IPS-15b (cell line): Measurements from ENCODE around the gene ANO1.

Source experiments
- H3K27me3 ChIP-seq: one replicate; pipeline ENCODE4 v1.6.1; 2013; ENCODE audit warnings: low read length; ENCODE audit not compliant: control insufficient read depth, insufficient read depth
- H3K36me3 ChIP-seq: one replicate; pipeline ENCODE4 v1.6.1; 2013; ENCODE audit warnings: low read length; ENCODE audit not compliant: control insufficient read depth, insufficient read depth
- H3K4me1 ChIP-seq: one replicate; pipeline ENCODE4 v1.6.1; 2013; ENCODE audit warnings: mild to moderate bottlenecking, low read length; ENCODE audit not compliant: control insufficient read depth, insufficient read depth
- H3K4me3 ChIP-seq: one replicate; pipeline ENCODE4 v1.5.1; 2013; ENCODE audit warnings: low read depth, low read length
- H3K9ac ChIP-seq: one replicate; pipeline ENCODE4 v1.6.1; 2013; ENCODE audit warnings: low read depth, mild to moderate bottlenecking, low read length
- H3K9me3 ChIP-seq: one replicate; pipeline ENCODE4 v1.6.1; 2013; ENCODE audit warnings: mild to moderate bottlenecking, low read length; ENCODE audit not compliant: control insufficient read depth, insufficient read depth

The ANO1 gene

GRCh38 chr11:70138403-70138802 is 60.3 kb downstream of the ANO1 start:
- H3K9ac ChIP-seq: no peak overlapping the region
- no peaks in the 10 kb centered on the region for H3K36me3 ChIP-seq
- peaks cover 6% of the 10 kb centered on the region for H3K27me3 ChIP-seq

GRCh38 chr11:70139785-70140410 is 61.8 kb downstream of the ANO1 start:
- Histone ChIP-seq H3K4me1 (peaks cover 16% of the 10 kb centered on the region), H3K36me3 (no peaks in the 10 kb centered on the region), H3K9ac (no peak overlapping the region), H3K4me3 (no peak overlapping the region), H3K27me3 (peaks cover 13% of the 10 kb centered on the region), H3K9me3 (no peaks in the 10 kb centered on the region)

More at GRCh38 chr11:70138403-70138802, 60.3 kb downstream of the ANO1 start:
- Histone ChIP-seq H3K4me1 (peaks cover 16% of the 10 kb centered on the region), H3K4me3 (no peak overlapping the region), H3K9me3 (no peaks in the 10 kb centered on the region)

GRCh38 chr11:70140711-70141485 is 62.8 kb downstream of the ANO1 start:
- Histone ChIP-seq H3K9ac (no peak overlapping the region), H3K36me3 (no peaks in the 10 kb centered on the region), H3K9me3 (no peaks in the 10 kb centered on the region), H3K27me3 (peaks cover 13% of the 10 kb centered on the region), H3K4me3 (no peak overlapping the region), H3K4me1 (peaks cover 16% of the 10 kb centered on the region)

- Histone ChIP-seq H3K36me3 (no peaks in the 10 kb centered on the region), H3K9ac (no peak overlapping the region), H3K9me3 (no peaks in the 10 kb centered on the region), H3K4me1 (peaks cover 16% of the 10 kb centered on the region), H3K4me3 (no peak overlapping the region), H3K27me3 (peaks cover 13% of the 10 kb centered on the region)
Observed at GRCh38 chr11:70141486-70142220, 63.5 kb downstream of the ANO1 start.

GRCh38 chr11:70142221-70142875 is 64.2 kb downstream of the ANO1 start:
- Histone ChIP-seq H3K4me1 (peaks cover 16% of the 10 kb centered on the region), H3K9ac (no peak overlapping the region), H3K4me3 (no peak overlapping the region), H3K36me3 (no peaks in the 10 kb centered on the region), H3K27me3 (peaks cover 13% of the 10 kb centered on the region), H3K9me3 (no peaks in the 10 kb centered on the region)

- Histone ChIP-seq H3K9me3 (no peaks in the 10 kb centered on the region), H3K4me3 (no peak overlapping the region), H3K36me3 (no peaks in the 10 kb centered on the region), H3K27me3 (peaks cover 13% of the 10 kb centered on the region), H3K9ac (no peak overlapping the region), H3K4me1 (peaks cover 16% of the 10 kb centered on the region)
Observed at GRCh38 chr11:70144262-70144661, 66.1 kb downstream of the ANO1 start.

GRCh38 chr11:70145071-70145470 is 67.0 kb downstream of the ANO1 start:
- Histone ChIP-seq H3K27me3 (peaks cover 13% of the 10 kb centered on the region), H3K4me1 (peaks cover 16% of the 10 kb centered on the region), H3K9ac (no peak overlapping the region), H3K36me3 (no peaks in the 10 kb centered on the region), H3K4me3 (no peak overlapping the region), H3K9me3 (no peaks in the 10 kb centered on the region)

GRCh38 chr11:70145841-70146240 is 67.7 kb downstream of the ANO1 start:
- no peaks in the 10 kb centered on the region for H3K36me3 ChIP-seq
- H3K4me1 ChIP-seq: peaks cover 16% of the 10 kb centered on the region
- H3K9ac ChIP-seq: no peak overlapping the region
- no peaks in the 10 kb centered on the region for H3K9me3 ChIP-seq
- H3K4me3 ChIP-seq: no peak overlapping the region
- H3K27me3 ChIP-seq: peaks cover 13% of the 10 kb centered on the region

GRCh38 chr11:70146299-70146698 is 68.2 kb downstream of the ANO1 start:
- H3K4me1 ChIP-seq: peaks cover 12% of the 10 kb centered on the region
- H3K27me3 ChIP-seq: peaks cover 13% of the 10 kb centered on the region
- no peaks in the 10 kb centered on the region for H3K36me3 ChIP-seq
- no peaks in the 10 kb centered on the region for H3K9me3 ChIP-seq
- no peak overlapping the region for H3K9ac ChIP-seq
- H3K4me3 ChIP-seq: no peak overlapping the region

GRCh38 chr11:70146895-70147520 is 68.9 kb downstream of the ANO1 start:
- Histone ChIP-seq H3K27me3 (peaks cover 13% of the 10 kb centered on the region), H3K4me1 (peaks cover 7% of the 10 kb centered on the region), H3K36me3 (no peaks in the 10 kb centered on the region), H3K9ac (no peak overlapping the region), H3K9me3 (no peaks in the 10 kb centered on the region), H3K4me3 (no peak overlapping the region)

GRCh38 chr11:70147668-70148067 is 69.6 kb downstream of the ANO1 start:
- H3K4me1 ChIP-seq: peaks cover 3% of the 10 kb centered on the region
- H3K9me3 ChIP-seq: no peaks in the 10 kb centered on the region
- H3K4me3 ChIP-seq: no peak overlapping the region
- H3K9ac ChIP-seq: no peak overlapping the region
- H3K27me3 ChIP-seq: peaks cover 11% of the 10 kb centered on the region
- no peaks in the 10 kb centered on the region for H3K36me3 ChIP-seq
